Erythroblast (primary cell): ENCODE results near the gene PRSS53.

Experiments used
- GATA1 ChIP-seq: IDR thresholded peaks from 2 replicates; pipeline ENCODE4 v1.6.1; 2011; ENCODE audit warnings: low read depth, mild to moderate bottlenecking, control low read depth, low read length, moderate library complexity
- POLR2A ChIP-seq: IDR thresholded peaks from 2 replicates; pipeline ENCODE4 v1.6.1; 2011; ENCODE audit warnings: mild to moderate bottlenecking, low read length

- TF ChIP-seq POLR2A (peak; percentile 65), GATA1 (no peak)
These were observed 5.8 kb upstream of the PRSS53 start, which contains the start of gene VKORC1 for GRCh38 chr16:31094424-31095120.
